ENCODE results near the gene ATP4B.

DNA sequence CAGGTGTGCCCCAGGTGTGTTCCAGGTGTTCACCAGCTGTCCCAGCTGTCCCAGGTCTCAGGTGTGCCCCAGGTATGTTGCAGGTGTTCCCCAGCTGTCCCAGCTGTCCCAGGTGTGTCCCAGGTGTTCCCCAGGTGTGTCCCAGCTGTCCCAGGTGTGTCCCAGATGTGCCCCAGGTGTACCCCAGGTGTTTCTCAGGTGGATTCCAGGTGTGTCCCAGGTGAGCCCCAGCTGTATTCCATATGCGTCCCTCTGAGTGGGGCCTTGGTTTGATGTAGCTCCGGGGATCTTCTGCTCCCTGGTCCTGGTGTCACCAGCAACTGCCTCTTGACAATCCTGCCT, 8.3 kb upstream of the ATP4B start:
- TF ChIP-seq, protein P1, sequence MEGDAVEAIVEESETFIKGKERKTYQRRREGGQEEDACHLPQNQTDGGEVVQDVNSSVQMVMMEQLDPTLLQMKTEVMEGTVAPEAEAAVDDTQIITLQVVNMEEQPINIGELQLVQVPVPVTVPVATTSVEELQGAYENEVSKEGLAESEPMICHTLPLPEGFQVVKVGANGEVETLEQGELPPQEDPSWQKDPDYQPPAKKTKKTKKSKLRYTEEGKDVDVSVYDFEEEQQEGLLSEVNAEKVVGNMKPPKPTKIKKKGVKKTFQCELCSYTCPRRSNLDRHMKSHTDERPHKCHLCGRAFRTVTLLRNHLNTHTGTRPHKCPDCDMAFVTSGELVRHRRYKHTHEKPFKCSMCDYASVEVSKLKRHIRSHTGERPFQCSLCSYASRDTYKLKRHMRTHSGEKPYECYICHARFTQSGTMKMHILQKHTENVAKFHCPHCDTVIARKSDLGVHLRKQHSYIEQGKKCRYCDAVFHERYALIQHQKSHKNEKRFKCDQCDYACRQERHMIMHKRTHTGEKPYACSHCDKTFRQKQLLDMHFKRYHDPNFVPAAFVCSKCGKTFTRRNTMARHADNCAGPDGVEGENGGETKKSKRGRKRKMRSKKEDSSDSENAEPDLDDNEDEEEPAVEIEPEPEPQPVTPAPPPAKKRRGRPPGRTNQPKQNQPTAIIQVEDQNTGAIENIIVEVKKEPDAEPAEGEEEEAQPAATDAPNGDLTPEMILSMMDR (IDR thresholded peaks at IDR 0.05; ENCODE audit: extremely low read depth in 1 of 2, insufficient read depth in 1 of 2, low read depth in 1 of 2, low read length in 2 of 2), result no peak
- TF ChIP-seq POLR2AphosphoS5 (IDR thresholded peaks at IDR 0.05; ENCODE audit: insufficient read depth, low read depth, low read length), result no peak

All from endothelial cell of umbilical vein (primary cell).